Stomach (tissue), 9 donors: ENCODE measurements around the gene AKAP12. TPM values are rescaled to one million over a fixed set of nuclear protein-coding genes. Genes with fewer than 3 reads are reported as not detected.
"Not testable (repeated sequence)": the region's sequence is repeated elsewhere in the genome, so short reads cannot be mapped to it uniquely, and the experiment has no call there.

Experiments used
- DNase-seq, 2 donors: peaks; one replicate each; pipeline versions ENCODE4 v3.0.0 to v3.0.0-alpha.2; 2013 to 2019
- H3K27ac ChIP-seq, 5 donors: fragments of 200-600 bp in 4 of 5; sonication (generic) in 4 of 5; one replicate each; pipeline ENCODE4 v1.5.1; 2013 to 2019; ENCODE audit warnings: mild to moderate bottlenecking in 1 of 5, moderate library complexity in 1 of 5
- H3K27me3 ChIP-seq, 3 donors: fragments of 200-600 bp; sonication (generic); one replicate each; pipeline ENCODE4 v1.5.1; 2017 to 2019; ENCODE audit warnings: mixed run types in 1 of 3
- H3K36me3 ChIP-seq, 4 donors: fragments of 200-600 bp; sonication (generic); 1 replicate in 3 of 4; 2 replicates in 1 of 4; pipeline ENCODE4 v1.5.1; 2016 to 2019
- H3K4me1 ChIP-seq, 4 donors: fragments of 200-600 bp; sonication (generic); one replicate each; pipeline ENCODE4 v1.5.1; 2016 to 2019
- H3K4me3 ChIP-seq, 4 donors: fragments of 200-600 bp; sonication (generic) in 3 of 4; one replicate each; pipeline ENCODE4 v1.5.1; 2016 to 2019; ENCODE audit warnings: mild to moderate bottlenecking in 1 of 4
- H3K9me3 ChIP-seq, 4 donors: fragments of 200-600 bp; sonication (generic); one replicate each; pipeline ENCODE4 v1.5.1; 2016 to 2019
- CTCF ChIP-seq, 7 experiments: fragments of 450-650 bp in 4 of 7; fragments of 200-600 bp in 3 of 7; sonication (generic) in 3 of 7; IDR thresholded peaks; one replicate each; pipeline ENCODE4 v1.5.1; 2016 to 2019; ENCODE audit warnings: antibody characterized with exemption in 7 of 7, control low read depth in 2 of 7, mild to moderate bottlenecking in 1 of 7
- EP300 ChIP-seq: sonication (generic); formaldehyde crosslinking; IDR thresholded peaks from one replicate; pipeline ENCODE4 v1.6.1; 2017; ENCODE audit warnings: antibody characterized with exemption
- POLR2A ChIP-seq, 4 donors: fragments of 450-650 bp; IDR thresholded peaks; one replicate each; pipeline ENCODE4 v1.6.1; 2016; ENCODE audit warnings: antibody characterized with exemption in 4 of 4, control low read depth in 2 of 4, mild to moderate bottlenecking in 1 of 4, moderate library complexity in 1 of 4
- POLR2AphosphoS5 ChIP-seq, 3 donors: sonication (generic); formaldehyde crosslinking; IDR thresholded peaks; one replicate each; pipeline ENCODE4 v1.6.1; 2016; ENCODE audit warnings: antibody characterized with exemption in 3 of 3
- WGBS, 5 donors: extraction: QIAGEN DNeasy Blood & Tissue Kit in 3 of 5; methylation state at CpG; one replicate each; pipeline versions ENCODE4 v1.1.5 to v1.1.7; 2013 to 2018; 5-methylcytosine and 5-hydroxymethylcytosine counted together
- intact Hi-C: fragments of 100-400 bp; cut with DNase I; formaldehyde crosslinking; loops from one replicate; pipeline ENCODE4 v1.15.1; 2023; ENCODE audit warnings: low total_unique reads
- polyA plus RNA-seq, 3 donors: library from polyadenylated mRNA; stranded (reverse); fragments of 200-250 nt; gene quantifications; one replicate each; pipeline ENCODE4 v1.2.3, GENCODE V29; 2013
- total RNA-seq, 5 donors: library from RNA; depleted of rRNA; stranded (reverse); fragments of >200 nt; gene quantifications; one replicate each; pipeline versions ENCODE4 v1.1.0 to v1.2.3, GENCODE V29; 2014 to 2016
- donor health status: healthy with polysubstance abuse.
- donor health status: Bipolar disorder and iron deficiency.
- donor health status: healthy.

AKAP12 gene
- total and polyA plus RNA-seq, 8 donors = 4.2 to 110 (median 35.0) TPM

GRCh38 chr6:151351146-151351700 lies 111.5 kb downstream of the AKAP12 start:
- Histone ChIP-seq H3K27me3 (no peaks in the 10 kb centered on the region), H3K36me3 (peaks cover 0 to 66% (median 35%) of the 10 kb centered on the region in 4 donors), H3K27ac (no peak overlapping the region), H3K4me1 (peaks cover 0 to 3% (median 0%) of the 10 kb centered on the region in 4 donors), H3K4me3 (no peak overlapping the region), H3K9me3 (no peaks in the 10 kb centered on the region)
- intact Hi-C loops = no loop called here
- no peak for DNase-seq
- TF ChIP-seq POLR2AphosphoS5 (IDR thresholded peaks at IDR 0.05) = no peak
- no peak for TF ChIP-seq CTCF (IDR thresholded peaks at IDR 0.05)
- TF ChIP-seq EP300 = no peak
- no peak for TF ChIP-seq POLR2A (IDR thresholded peaks at IDR 0.05)
- 90 to 95% (median 94%) methylated on average over 18 of the region's 18 CpGs for WGBS, 5 donors

GRCh38 chr6:151351731-151352130 lies 112.0 kb downstream of the AKAP12 start:
- intact Hi-C loops = no loop called here
- H3K9me3 ChIP-seq = no peaks in the 10 kb centered on the region
- DNase-seq = no peak
- no peak overlapping the region for H3K4me3 ChIP-seq
- TF ChIP-seq EP300 (no peak), POLR2A (IDR thresholded peaks at IDR 0.05) (no peak), CTCF (IDR thresholded peaks at IDR 0.05) (no peak), POLR2AphosphoS5 (IDR thresholded peaks at IDR 0.05) (no peak)
- peaks cover 0 to under 1% (median 0%) of the 10 kb centered on the region in 4 donors for H3K4me1 ChIP-seq
- H3K27ac ChIP-seq = no peak overlapping the region
- WGBS, 5 donors = 87 to 95% (median 91%) methylated on average over 7 of the region's 7 CpGs
- no peaks in the 10 kb centered on the region for H3K27me3 ChIP-seq
- H3K36me3 ChIP-seq = peaks cover 0 to 66% (median 36%) of the 10 kb centered on the region in 4 donors

GRCh38 chr6:151352410-151353396 lies 112.9 kb downstream of the AKAP12 start:
- Histone ChIP-seq H3K4me1 (peaks cover 0 to 10% (median 2%) of the 10 kb centered on the region in 4 donors), H3K27me3 (no peaks in the 10 kb centered on the region), H3K4me3 (no peak overlapping the region), H3K36me3 (peaks cover 0 to 66% (median 36%) of the 10 kb centered on the region in 4 donors), H3K9me3 (no peaks in the 10 kb centered on the region), H3K27ac (no peak overlapping the region)
- 83 to 88% (median 86%) methylated on average over 19 of the region's 19 CpGs for WGBS, 5 donors
- intact Hi-C loops = no loop called here
- no peak for DNase-seq
- no peak for TF ChIP-seq CTCF (IDR thresholded peaks at IDR 0.05)
- TF ChIP-seq POLR2A (IDR thresholded peaks at IDR 0.05) = no peak
- no peak for TF ChIP-seq EP300
- no peak for TF ChIP-seq POLR2AphosphoS5 (IDR thresholded peaks at IDR 0.05)

GRCh38 chr6:151353795-151354194 lies 114.0 kb downstream of the AKAP12 start:
- TF ChIP-seq POLR2A (IDR thresholded peaks at IDR 0.05) (no peak), EP300 (no peak), POLR2AphosphoS5 (IDR thresholded peaks at IDR 0.05) (no peak), CTCF (IDR thresholded peaks at IDR 0.05) (no peak)
- intact Hi-C loops = no loop called here
- H3K9me3 ChIP-seq = no peaks in the 10 kb centered on the region
- H3K4me3 ChIP-seq = no peak overlapping the region
- peaks cover 0 to 65% (median 35%) of the 10 kb centered on the region in 4 donors for H3K36me3 ChIP-seq
- 90 to 95% (median 92%) methylated on average over 10 of the region's 10 CpGs for WGBS, 5 donors
- no peak overlapping the region for H3K27ac ChIP-seq
- no peak for DNase-seq
- no peaks in the 10 kb centered on the region for H3K27me3 ChIP-seq
- H3K4me1 ChIP-seq = peaks cover 0 to 15% (median 3%) of the 10 kb centered on the region in 4 donors

GRCh38 chr6:151356983-151357382 lies 117.2 kb downstream of the AKAP12 start:
- H3K4me3 ChIP-seq, DNase-seq, H3K27ac ChIP-seq, intact Hi-C loops, H3K27me3 ChIP-seq, H3K9me3 ChIP-seq: not testable (repeated sequence)
- 82 to 94% (median 89%) methylated on average over 6 of the region's 6 CpGs for WGBS, 5 donors
- Histone ChIP-seq H3K36me3 (peaks cover 3 to 49% (median 32%) of the 10 kb centered on the region in 4 donors), H3K4me1 (peaks cover 0 to 15% (median 3%) of the 10 kb centered on the region in 4 donors)
